ENCODE data around the gene SCAF1. TPM values are rescaled to one million over a fixed set of nuclear protein-coding genes. Genes with fewer than 3 reads are reported as not detected.

Gene SCAF1
- total and polyA plus RNA-seq, 2 of the 13 experiments (the other 11 are each of a cell fraction or from before 2014, with no cell fraction given): 3.3 to 6.1 TPM

- H3K36me3 ChIP-seq (replicated peaks in 1 of 2; ENCODE audit: control insufficient read depth in 1 of 2, insufficient read depth in 2 of 2, low read length in 2 of 2): no peaks in the 10 kb centered on the region; a peak in 1 of 5 replicates
- intact Hi-C loops (cut with micrococcal nuclease; ENCODE audit: unreplicated experiment): loop anchor here (1.0 to 5.0 kb wide), 3 partner anchors 24 to 50 kb away; partner anchors contain the start of genes BCL2L12, IRF3 and PRMT1
- no peaks in the 10 kb centered on the region; a peak in 1 of 5 replicates for H3K27me3 ChIP-seq (ENCODE audit: control insufficient read depth in 1 of 2, insufficient read depth in 2 of 2, low read length in 2 of 2)
- H3K4me3 ChIP-seq (replicated peaks in 1 of 3; ENCODE audit: insufficient read depth in 1 of 3, low read depth in 2 of 3, low read length in 3 of 3): peak within 1 kb of the TSS; percentile 82 to 89 (median 83)
- no TSS peak for BruUV-seq (replicated peaks)
- no peaks in the 10 kb centered on the region for H3K9me3 ChIP-seq (ENCODE audit: low read length)
- peaks cover 31% of the 10 kb centered on the region for H3K79me2 ChIP-seq (ENCODE audit: insufficient read depth, low read length)
- H3K27ac ChIP-seq (ENCODE audit: extremely low read length, insufficient read depth, low read length): peak within 1 kb of the TSS; percentile 98
- FAIRE-seq: peak; percentile 99
- DNase-seq (ENCODE audit: low spot score): peak; percentile 98
- peak; percentile 77 for ATAC-seq
- no peaks in the 10 kb centered on the region for H4K20me1 ChIP-seq (ENCODE audit: insufficient read depth, low read length)
- peaks cover 43% of the 10 kb centered on the region for H3K4me1 ChIP-seq (ENCODE audit: insufficient read depth, low read length)
- in situ Hi-C loops (cut with HindIII; ENCODE audit: extremely low pct_ligation_motif_present, low pct_unique_long_range_greater_than_20kb): no loop called here
- H2AFZ ChIP-seq (ENCODE audit: low read length): no peak within 1 kb of the TSS
- 2% methylated on average over 44 of the region's 51 CpGs for WGBS (ENCODE audit: low lambda C conversion rate)
- H3K9ac ChIP-seq (ENCODE audit: insufficient read depth, low read depth, low read length): peak within 1 kb of the TSS; percentile 99
- peak within 1 kb of the TSS; percentile 90 for H3K4me2 ChIP-seq (ENCODE audit: low read depth, low read length)
- CTCF ChIA-PET (ENCODE audit: low intra/inter-chr PET ratio, low total read pairs): no interaction called here
- POLR2A ChIA-PET: interaction anchor here (0.6 to 4.6 kb wide), 32 partner anchors 8 to 880 kb away, joined by 3 to 92 read pairs (median 5); partner anchors contain the start of genes AKT1S1, ALDH16A1, BCL2L12 and FCGRT
- TF ChIP-seq ZMYM3 (CRISPR knock-in tag; IDR thresholded peaks at IDR 0.05): no peak
- TF ChIP-seq ZNF329 (CRISPR knock-in tag; IDR thresholded peaks at IDR 0.05; ENCODE audit: low read depth): no peak
- TF ChIP-seq ZNF782 (CRISPR knock-in tag; IDR thresholded peaks at IDR 0.05; ENCODE audit: borderline replicate concordance): peak; percentile 28; the same call in 1 of the 2 replicates
- TF ChIP-seq MLX (CRISPR knock-in tag; IDR thresholded peaks at IDR 0.05): 0 out of 2 replicates have a peak, but pooled peaks have one; percentile 7
- no peak for TF ChIP-seq ZNF709 (CRISPR knock-in tag; IDR thresholded peaks at IDR 0.05)
- peak; percentile 38; the same call in 1 of the 2 replicates for TF ChIP-seq ZNF274 (CRISPR knock-in tag; IDR thresholded peaks at IDR 0.05)
- 0 out of 2 replicates have a peak, but pooled peaks have one; percentile 41 for TF ChIP-seq ZNF430 (CRISPR knock-in tag; IDR thresholded peaks at IDR 0.05)
- TF ChIP-seq GMEB1 (CRISPR knock-in tag; IDR thresholded peaks at IDR 0.05; ENCODE audit: borderline replicate concordance): peak; percentile 72; the same call in 1 of the 2 replicates
- TF ChIP-seq SETDB1 (CRISPR knock-in tag; IDR thresholded peaks at IDR 0.05; ENCODE audit: borderline replicate concordance): no peak
- no peak for TF ChIP-seq ISX (CRISPR knock-in tag; conservative IDR thresholded peaks at IDR 0.05)
- TF ChIP-seq ZXDC (CRISPR knock-in tag; IDR thresholded peaks at IDR 0.05): no peak
- TF ChIP-seq ZNF460 (CRISPR knock-in tag; IDR thresholded peaks at IDR 0.05; ENCODE audit: borderline replicate concordance): no peak
- TF ChIP-seq HIVEP1 (CRISPR knock-in tag; IDR thresholded peaks at IDR 0.05): peak; percentile 79; the same call in 1 of the 2 replicates
- TF ChIP-seq ZSCAN31 (CRISPR knock-in tag; IDR thresholded peaks at IDR 0.05; ENCODE audit: low read depth): 0 out of 2 replicates have a peak, but pooled peaks have one; percentile 55
- TF ChIP-seq SNAPC2 (CRISPR knock-in tag; IDR thresholded peaks at IDR 0.05): peak; percentile 69; the same call in 1 of the 2 replicates
These were observed 1.7 kb upstream of the SCAF1 start, which contains the start of gene RRAS for GRCh38 chr19:49640113-49640898. RRAS (minus strand) TSS chr19:49640143; CDS start chr19:49640098, 45 bp downstream.

All from HepG2 (cell line).